ENCODE data around the gene SFMBT1.

SFMBT1 gene

DNA sequence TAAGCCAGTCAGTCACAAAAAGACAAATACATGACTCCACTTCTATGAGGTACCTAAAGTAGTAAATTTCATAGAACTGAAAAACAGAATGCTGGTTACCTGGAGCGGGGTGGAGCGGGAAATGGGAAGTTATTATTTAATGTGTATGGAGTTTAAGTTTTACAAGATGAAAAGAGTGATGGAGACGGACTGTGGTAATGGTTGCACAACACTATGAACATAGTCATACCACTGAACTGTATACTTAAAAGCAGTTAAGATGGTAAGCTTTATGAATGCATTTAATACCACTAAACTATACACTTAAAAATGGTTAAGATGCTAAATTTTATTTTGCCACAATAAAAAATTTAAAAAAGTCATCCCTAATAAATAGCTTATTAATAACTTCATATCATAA lies 23.2 kb downstream of the SFMBT1 start:
- no peaks in the 10 kb centered on the region for H3K27me3 ChIP-seq (ENCODE audit: insufficient read depth, low read length)
- no peak overlapping the region for H3K4me3 ChIP-seq (ENCODE audit: low read length)
- no peaks in the 10 kb centered on the region for H3K9me3 ChIP-seq (ENCODE audit: low read length)
- H3K36me3 ChIP-seq (ENCODE audit: insufficient read depth, low read length) = no peaks in the 10 kb centered on the region
- peaks cover 6% of the 10 kb centered on the region for H3K4me1 ChIP-seq (ENCODE audit: insufficient read depth, low read length)
- no peak overlapping the region for H2AFZ ChIP-seq (ENCODE audit: low read depth, low read length)

DNA sequence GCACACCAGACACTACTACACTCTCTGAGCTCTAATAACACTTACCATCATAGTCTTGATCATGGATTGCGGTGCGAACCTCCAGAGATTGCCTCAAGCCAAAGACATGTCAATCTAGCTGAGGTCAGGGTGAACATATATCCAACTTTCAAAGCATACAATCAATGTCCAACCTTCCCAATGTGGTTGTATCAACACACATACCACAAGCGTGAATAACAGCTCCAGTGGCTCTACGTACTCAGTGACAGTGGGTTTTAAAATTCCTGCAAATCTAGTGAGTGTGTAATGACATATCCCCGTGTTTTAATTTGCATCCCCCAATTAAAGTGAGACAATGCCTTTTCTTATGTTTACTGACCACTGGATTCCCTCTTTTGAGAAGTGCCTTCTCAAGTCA lies 29.6 kb downstream of the SFMBT1 start:
- Histone ChIP-seq H3K4me3 (ENCODE audit: low read length) (no peak overlapping the region), H3K27me3 (ENCODE audit: insufficient read depth, low read length) (no peaks in the 10 kb centered on the region), H3K9me3 (ENCODE audit: low read length) (no peaks in the 10 kb centered on the region), H2AFZ (ENCODE audit: low read depth, low read length) (no peak overlapping the region), H3K4me1 (ENCODE audit: insufficient read depth, low read length) (peaks cover 3% of the 10 kb centered on the region), H3K36me3 (ENCODE audit: insufficient read depth, low read length) (no peaks in the 10 kb centered on the region)

DNA sequence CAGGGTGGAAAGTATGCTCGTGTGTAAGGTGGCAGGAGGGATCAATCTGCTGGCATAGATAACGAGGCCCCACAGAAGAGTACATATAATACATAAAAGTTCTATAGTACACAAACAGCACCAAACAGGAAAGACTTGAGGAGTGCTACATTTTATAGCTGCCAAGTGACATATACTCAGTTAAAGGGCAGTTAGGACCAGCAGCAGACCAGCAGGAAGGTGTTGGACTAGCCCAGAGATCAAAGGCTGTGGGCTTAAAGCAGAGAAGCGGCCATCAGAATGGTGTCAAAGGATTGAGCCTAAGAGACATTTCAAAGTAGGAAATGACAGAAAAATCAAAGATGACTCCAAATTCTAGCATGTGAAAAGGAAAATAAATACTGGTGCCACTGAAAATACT lies 34.5 kb downstream of the SFMBT1 start:
- H3K4me3 ChIP-seq (ENCODE audit: low read length) = no peak overlapping the region
- H3K9me3 ChIP-seq (ENCODE audit: low read length) = peaks cover 4% of the 10 kb centered on the region
- no peak overlapping the region for H2AFZ ChIP-seq (ENCODE audit: low read depth, low read length)
- H3K36me3 ChIP-seq (ENCODE audit: insufficient read depth, low read length) = no peaks in the 10 kb centered on the region
- H3K4me1 ChIP-seq (ENCODE audit: insufficient read depth, low read length) = peaks cover 3% of the 10 kb centered on the region
- no peaks in the 10 kb centered on the region for H3K27me3 ChIP-seq (ENCODE audit: insufficient read depth, low read length)

DNA sequence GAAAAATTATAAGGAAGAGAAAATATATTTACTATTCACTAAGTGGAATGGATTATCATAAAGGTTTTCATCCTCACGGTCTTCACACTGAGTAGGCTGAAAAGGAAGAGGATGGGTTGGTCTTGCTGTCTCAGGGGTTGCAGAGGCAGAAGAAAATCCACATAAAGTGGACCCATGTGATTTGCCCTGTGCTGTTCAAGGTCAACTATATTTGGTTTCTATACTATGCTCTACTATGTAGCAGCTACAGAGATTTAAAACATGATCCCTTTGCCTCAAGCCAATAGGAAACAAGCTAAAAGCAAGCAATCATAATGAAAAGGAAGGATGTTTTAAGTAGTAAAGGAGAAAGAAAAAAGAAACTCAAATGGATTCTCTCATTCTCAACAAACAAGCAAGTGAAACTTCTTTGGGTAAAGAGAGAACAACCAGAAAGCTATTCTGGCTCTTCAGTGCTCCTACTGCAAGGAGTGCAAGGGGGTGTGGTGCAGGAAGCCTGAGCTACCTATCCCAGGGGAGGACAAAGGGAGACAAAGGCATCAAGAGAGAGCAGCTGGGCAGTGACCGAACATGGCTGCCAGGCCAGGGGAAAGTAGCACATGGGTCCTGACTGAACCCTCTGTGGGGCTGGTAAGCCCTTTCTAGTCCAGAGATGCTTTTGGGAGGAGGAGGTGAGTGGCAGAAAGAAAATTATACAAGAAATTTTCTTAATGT lies 35.9 kb downstream of the SFMBT1 start:
- Histone ChIP-seq H3K4me3 (ENCODE audit: low read length) (no peak overlapping the region), H3K36me3 (ENCODE audit: insufficient read depth, low read length) (no peaks in the 10 kb centered on the region), H3K9me3 (ENCODE audit: low read length) (peaks cover 4% of the 10 kb centered on the region), H3K4me1 (ENCODE audit: insufficient read depth, low read length) (peaks cover 3% of the 10 kb centered on the region), H2AFZ (ENCODE audit: low read depth, low read length) (no peak overlapping the region), H3K27me3 (ENCODE audit: insufficient read depth, low read length) (no peaks in the 10 kb centered on the region)

DNA sequence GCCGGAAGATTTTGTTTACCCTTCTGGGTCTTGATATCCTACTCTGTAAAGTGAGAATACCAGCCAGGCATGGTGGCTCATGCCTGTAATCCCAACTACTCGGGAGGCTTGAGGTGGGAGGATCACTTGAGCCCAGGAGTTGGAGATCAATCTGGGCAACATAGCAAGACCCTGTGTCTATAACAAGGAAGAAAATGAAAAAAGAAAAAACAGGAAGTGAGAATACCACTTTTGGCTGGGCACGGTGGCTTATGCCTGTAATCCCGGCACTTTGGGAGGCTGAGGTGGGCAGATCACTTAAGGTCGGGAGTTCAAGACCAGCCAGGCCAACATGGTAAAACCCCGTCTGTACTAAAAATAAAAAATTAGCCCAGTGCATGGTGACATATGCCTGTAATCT lies 36.9 kb downstream of the SFMBT1 start:
- H2AFZ ChIP-seq (ENCODE audit: low read depth, low read length) = no peak overlapping the region
- H3K4me3 ChIP-seq (ENCODE audit: low read length) = no peak overlapping the region
- H3K4me1 ChIP-seq (ENCODE audit: insufficient read depth, low read length) = peaks cover 3% of the 10 kb centered on the region
- H3K36me3 ChIP-seq (ENCODE audit: insufficient read depth, low read length) = no peaks in the 10 kb centered on the region
- peaks cover 4% of the 10 kb centered on the region for H3K9me3 ChIP-seq (ENCODE audit: low read length)
- no peaks in the 10 kb centered on the region for H3K27me3 ChIP-seq (ENCODE audit: insufficient read depth, low read length)

DNA sequence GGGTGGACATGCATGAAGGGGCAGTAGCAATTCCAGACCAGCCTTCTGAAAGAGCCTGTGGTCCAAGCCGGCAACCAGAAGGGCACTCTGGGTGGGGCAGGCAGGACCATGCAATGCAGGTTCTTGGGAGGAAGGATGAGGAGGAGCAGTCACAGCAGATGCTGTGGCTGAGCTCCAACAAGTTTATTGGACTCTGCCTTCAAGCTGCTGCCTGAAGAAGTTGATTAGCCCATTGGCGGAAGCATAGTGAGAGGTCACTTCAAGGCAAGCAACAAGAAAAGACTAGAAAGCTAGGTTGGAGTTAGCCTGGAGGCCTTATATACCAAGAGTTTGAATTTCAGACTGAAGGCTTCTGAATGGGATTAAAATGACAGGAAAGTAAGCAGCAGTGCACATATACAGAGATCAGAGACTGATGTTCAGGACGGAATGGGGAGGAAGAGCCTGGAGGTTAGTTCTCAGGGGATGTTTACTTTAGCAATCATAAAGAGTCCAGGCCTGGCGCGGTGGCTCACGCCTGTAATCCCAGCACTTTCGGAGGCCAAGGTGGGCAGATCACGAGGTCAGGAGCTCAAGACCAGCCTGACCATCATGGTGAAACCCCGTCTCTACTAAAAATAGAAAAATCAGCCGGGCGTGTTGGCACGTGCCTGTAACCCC lies 39.9 kb downstream of the SFMBT1 start:
- H3K36me3 ChIP-seq (ENCODE audit: insufficient read depth, low read length) = no peaks in the 10 kb centered on the region
- H3K4me3 ChIP-seq (ENCODE audit: low read length) = no peak overlapping the region
- H3K4me1 ChIP-seq (ENCODE audit: insufficient read depth, low read length) = no peaks in the 10 kb centered on the region
- H2AFZ ChIP-seq (ENCODE audit: low read depth, low read length) = no peak overlapping the region
- no peaks in the 10 kb centered on the region for H3K27me3 ChIP-seq (ENCODE audit: insufficient read depth, low read length)
- peaks cover 4% of the 10 kb centered on the region for H3K9me3 ChIP-seq (ENCODE audit: low read length)

DNA sequence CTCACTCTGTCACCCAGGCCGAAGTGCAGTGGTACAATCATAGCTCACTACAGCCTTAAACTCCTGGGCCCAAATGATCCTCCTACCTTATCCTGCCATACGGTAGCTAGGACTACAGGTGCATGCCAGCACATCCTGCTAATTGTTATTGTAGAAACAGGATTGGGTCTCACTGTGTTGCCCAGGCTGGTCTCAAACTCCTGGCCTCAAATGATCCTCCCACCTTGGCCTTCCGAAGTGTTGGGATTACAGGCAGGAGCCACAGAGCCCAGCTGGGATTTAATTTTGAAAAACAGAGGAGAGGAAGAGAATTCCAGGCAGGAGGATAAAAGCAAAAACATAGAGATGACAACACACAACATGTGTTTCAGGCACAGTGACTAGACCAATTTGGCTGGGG lies 40.5 kb downstream of the SFMBT1 start:
- H3K27me3 ChIP-seq (ENCODE audit: insufficient read depth, low read length) = no peaks in the 10 kb centered on the region

DNA sequence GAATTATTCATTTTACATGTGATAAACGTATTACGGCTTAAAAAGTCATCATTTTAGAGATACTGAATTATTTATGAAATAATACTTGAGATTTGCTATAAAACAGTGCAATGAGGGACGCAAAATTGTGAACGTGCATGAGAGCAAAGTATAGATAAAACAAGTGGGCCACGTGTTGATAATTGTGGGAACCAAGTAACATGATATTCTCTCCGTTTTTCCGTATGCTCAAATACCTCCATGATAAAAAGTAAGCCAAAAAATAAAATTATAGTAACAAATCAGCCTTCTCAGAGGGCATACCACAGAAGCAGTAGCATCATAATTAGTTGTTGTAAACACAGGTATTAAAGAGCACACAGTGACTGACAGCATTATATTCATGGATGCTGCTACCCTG lies 42.6 kb downstream of the SFMBT1 start:
- Histone ChIP-seq H3K4me1 (ENCODE audit: insufficient read depth, low read length) (no peaks in the 10 kb centered on the region), H3K36me3 (ENCODE audit: insufficient read depth, low read length) (peaks cover 3% of the 10 kb centered on the region), H3K9me3 (ENCODE audit: low read length) (peaks cover 14% of the 10 kb centered on the region)

More for the DNA sequence above, 40.5 kb downstream of the SFMBT1 start:
- peaks cover 4% of the 10 kb centered on the region for H3K9me3 ChIP-seq (ENCODE audit: low read length)
- H3K36me3 ChIP-seq (ENCODE audit: insufficient read depth, low read length) = no peaks in the 10 kb centered on the region
- no peaks in the 10 kb centered on the region for H3K4me1 ChIP-seq (ENCODE audit: insufficient read depth, low read length)
- H3K4me3 ChIP-seq (ENCODE audit: low read length) = no peak overlapping the region
- H2AFZ ChIP-seq (ENCODE audit: low read depth, low read length) = no peak overlapping the region

DNA sequence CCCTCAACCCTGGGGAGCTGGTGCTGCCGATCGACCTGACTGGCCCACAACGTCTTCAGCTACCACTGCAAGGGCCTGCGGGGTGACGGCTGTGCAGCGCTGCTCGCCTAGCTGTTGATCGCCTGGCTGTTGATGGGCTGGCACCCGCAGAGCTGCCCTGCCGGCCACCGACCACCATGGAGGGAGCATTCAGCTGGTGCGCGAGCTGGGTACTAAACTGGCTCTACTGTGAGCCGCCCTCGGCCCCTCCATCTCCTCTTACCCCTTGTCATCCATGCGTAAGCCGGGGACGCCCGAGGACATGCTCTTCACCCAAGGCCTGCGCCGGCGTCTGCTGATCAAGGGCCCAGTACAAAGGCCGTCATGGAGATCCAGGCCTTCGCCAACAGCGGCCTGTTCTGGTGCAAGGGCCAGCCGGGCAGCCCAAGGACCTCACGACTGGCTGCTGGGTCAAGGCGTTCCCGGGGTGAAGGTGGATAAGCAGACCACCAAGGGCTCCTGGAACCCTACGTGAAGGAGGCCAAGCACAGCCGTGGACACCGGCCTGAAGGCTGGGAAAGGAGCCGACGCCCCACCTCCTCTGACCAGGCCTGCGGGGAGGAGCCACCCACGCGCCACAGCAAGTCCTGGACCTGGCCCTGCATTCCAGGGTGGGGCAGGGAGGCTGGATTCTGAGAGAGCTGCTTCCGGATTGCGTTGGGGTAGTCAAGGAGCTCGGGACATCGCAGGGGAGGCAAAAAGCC lies 46.9 kb downstream of the SFMBT1 start:
- H3K36me3 ChIP-seq (ENCODE audit: insufficient read depth, low read length) = peaks cover 3% of the 10 kb centered on the region
- H3K4me1 ChIP-seq (ENCODE audit: insufficient read depth, low read length) = no peaks in the 10 kb centered on the region
- H3K4me3 ChIP-seq (ENCODE audit: low read length) = no peak overlapping the region
- peaks cover 11% of the 10 kb centered on the region for H3K9me3 ChIP-seq (ENCODE audit: low read length)
- H3K27me3 ChIP-seq (ENCODE audit: insufficient read depth, low read length) = no peaks in the 10 kb centered on the region
- no peak overlapping the region for H2AFZ ChIP-seq (ENCODE audit: low read depth, low read length)

More for the DNA sequence above, 42.6 kb downstream of the SFMBT1 start:
- no peak overlapping the region for H2AFZ ChIP-seq (ENCODE audit: low read depth, low read length)
- H3K4me3 ChIP-seq (ENCODE audit: low read length) = no peak overlapping the region
- no peaks in the 10 kb centered on the region for H3K27me3 ChIP-seq (ENCODE audit: insufficient read depth, low read length)

DNA sequence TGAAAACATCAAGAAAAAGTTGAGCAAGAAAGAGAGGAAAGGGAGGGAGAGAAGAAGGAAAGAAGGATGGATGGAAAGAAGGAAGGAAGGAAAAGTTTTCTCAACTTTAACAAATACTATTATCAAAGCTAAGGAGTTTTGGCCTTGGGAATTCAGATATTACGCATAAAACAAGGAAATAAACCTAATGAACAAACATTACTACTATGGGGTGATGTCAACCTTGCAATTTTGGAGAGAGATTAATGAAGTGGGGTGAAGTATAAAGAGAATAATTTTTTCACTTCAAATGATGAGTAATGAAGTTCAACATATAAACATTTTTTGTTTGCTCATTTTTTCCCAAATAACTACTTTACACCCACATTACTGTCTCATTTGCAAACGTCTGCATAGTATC lies 55.2 kb downstream of the SFMBT1 start:
- H2AFZ ChIP-seq (ENCODE audit: low read depth, low read length) = no peak overlapping the region
- H3K4me3 ChIP-seq (ENCODE audit: low read length) = no peak overlapping the region
- H3K4me1 ChIP-seq (ENCODE audit: insufficient read depth, low read length) = no peaks in the 10 kb centered on the region
- no peaks in the 10 kb centered on the region for H3K9me3 ChIP-seq (ENCODE audit: low read length)
- H3K27me3 ChIP-seq (ENCODE audit: insufficient read depth, low read length) = no peaks in the 10 kb centered on the region
- no peaks in the 10 kb centered on the region for H3K36me3 ChIP-seq (ENCODE audit: insufficient read depth, low read length)

DNA sequence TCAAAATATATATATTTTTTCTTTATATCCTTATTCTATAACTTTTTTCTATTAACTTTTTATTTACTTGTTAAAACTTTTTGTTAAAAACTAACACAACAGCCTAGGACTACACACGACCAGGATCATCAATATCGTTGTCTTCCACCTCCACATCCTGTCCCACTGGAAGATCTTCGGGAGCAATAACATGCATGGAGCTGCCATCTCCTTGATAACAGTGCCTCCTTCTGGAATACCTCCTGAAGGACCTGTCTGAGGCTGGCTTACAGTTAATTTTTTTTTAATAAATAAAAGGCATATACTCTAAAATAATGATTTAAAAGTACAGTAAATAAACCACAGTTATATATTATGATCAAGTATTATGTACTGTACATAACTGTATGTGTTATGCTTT lies 58.9 kb downstream of the SFMBT1 start:
- no peaks in the 10 kb centered on the region for H3K4me1 ChIP-seq (ENCODE audit: insufficient read depth, low read length)
- no peak overlapping the region for H3K4me3 ChIP-seq (ENCODE audit: low read length)
- H3K9me3 ChIP-seq (ENCODE audit: low read length) = no peaks in the 10 kb centered on the region
- H3K36me3 ChIP-seq (ENCODE audit: insufficient read depth, low read length) = no peaks in the 10 kb centered on the region
- no peak overlapping the region for H2AFZ ChIP-seq (ENCODE audit: low read depth, low read length)
- no peaks in the 10 kb centered on the region for H3K27me3 ChIP-seq (ENCODE audit: insufficient read depth, low read length)

DNA sequence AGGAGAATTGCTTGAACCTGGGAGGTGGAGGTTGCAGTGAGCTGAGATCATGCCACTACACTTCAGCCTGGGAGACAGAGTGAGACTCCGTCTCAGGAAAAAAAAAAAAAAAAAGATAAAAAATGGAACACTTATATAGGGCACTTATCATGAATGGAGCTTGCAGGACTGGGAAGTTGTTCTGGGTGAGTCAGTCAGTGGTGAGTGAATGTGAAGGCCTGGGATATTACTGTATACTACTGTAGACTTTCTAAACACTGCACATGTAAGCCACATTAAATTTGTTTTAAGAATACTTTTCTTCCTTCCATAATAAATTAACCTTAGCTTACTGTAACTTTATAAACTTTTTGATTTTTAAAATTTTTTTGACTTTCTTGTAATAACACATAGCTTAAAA lies 59.8 kb downstream of the SFMBT1 start:
- Histone ChIP-seq H3K27me3 (ENCODE audit: insufficient read depth, low read length) (no peaks in the 10 kb centered on the region), H3K9me3 (ENCODE audit: low read length) (no peaks in the 10 kb centered on the region), H2AFZ (ENCODE audit: low read depth, low read length) (no peak overlapping the region), H3K36me3 (ENCODE audit: insufficient read depth, low read length) (no peaks in the 10 kb centered on the region), H3K4me3 (ENCODE audit: low read length) (no peak overlapping the region), H3K4me1 (ENCODE audit: insufficient read depth, low read length) (no peaks in the 10 kb centered on the region)

DNA sequence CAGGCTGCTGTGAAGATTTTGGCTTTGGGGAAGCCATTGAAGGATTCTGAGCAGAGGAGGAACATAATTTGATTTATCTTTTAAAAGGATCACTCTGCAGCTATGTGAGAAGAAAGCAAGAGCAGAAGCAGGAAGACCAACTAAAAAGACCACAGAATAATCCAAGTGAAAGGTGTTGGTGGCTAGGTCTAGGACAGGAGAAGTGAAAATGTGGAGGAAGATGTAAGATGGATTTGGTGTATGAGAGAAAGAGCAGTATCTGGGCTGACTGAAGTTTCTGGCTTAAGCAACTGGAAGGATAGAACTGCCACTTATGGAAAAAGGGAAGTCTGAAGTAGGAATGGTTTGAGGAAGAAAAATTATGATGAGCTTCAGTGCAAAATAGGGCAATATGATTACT lies 62.0 kb downstream of the SFMBT1 start:
- Histone ChIP-seq H3K27me3 (ENCODE audit: insufficient read depth, low read length) (no peaks in the 10 kb centered on the region), H3K4me1 (ENCODE audit: insufficient read depth, low read length) (no peaks in the 10 kb centered on the region), H2AFZ (ENCODE audit: low read depth, low read length) (no peak overlapping the region), H3K36me3 (ENCODE audit: insufficient read depth, low read length) (no peaks in the 10 kb centered on the region), H3K4me3 (ENCODE audit: low read length) (no peak overlapping the region), H3K9me3 (ENCODE audit: low read length) (no peaks in the 10 kb centered on the region)
